GM18502 (cell line): ENCODE results near the gene CBX2.
"Not testable (repeated sequence)": the region's sequence is repeated elsewhere in the genome, so short reads cannot be mapped to it uniquely, and the experiment has no call there.

ENCODE experiments used
- ATAC-seq: cut with Tn5 transposase; IDR thresholded peaks from one replicate; pipeline ENCODE4 v1.9.1; 2021; ENCODE audit warnings: mild to moderate bottlenecking; ENCODE audit not compliant: unreplicated experiment, poor library complexity

The CBX2 gene

GRCh38 chr17:79742589-79742918 is 35.4 kb upstream of the CBX2 start:
- ATAC-seq: no peak

- ATAC-seq: no peak
These were observed 34.9 kb upstream of the CBX2 start for GRCh38 chr17:79742951-79743476.

- ATAC-seq: no peak
These were observed 34.3 kb upstream of the CBX2 start for GRCh38 chr17:79743614-79744013.

GRCh38 chr17:79745641-79746105 is 32.3 kb upstream of the CBX2 start:
- no peak for ATAC-seq

- no peak for ATAC-seq
These were observed 30.9 kb upstream of the CBX2 start for GRCh38 chr17:79746889-79747507.

- ATAC-seq: no peak
These were observed 30.2 kb upstream of the CBX2 start for GRCh38 chr17:79747508-79748294.

GRCh38 chr17:79748295-79749099 is 29.5 kb upstream of the CBX2 start:
- no peak for ATAC-seq

GRCh38 chr17:79749156-79749815 is 28.7 kb upstream of the CBX2 start:
- no peak for ATAC-seq

GRCh38 chr17:79749958-79750357 is 28.0 kb upstream of the CBX2 start:
- no peak for ATAC-seq

- no peak for ATAC-seq
These were observed 27.1 kb upstream of the CBX2 start for GRCh38 chr17:79750650-79751545.

GRCh38 chr17:79752175-79752574 is 25.8 kb upstream of the CBX2 start:
- ATAC-seq: no peak

- ATAC-seq: no peak
These were observed 23.6 kb upstream of the CBX2 start for GRCh38 chr17:79754370-79754769.

GRCh38 chr17:79754903-79755302 is 23.0 kb upstream of the CBX2 start:
- ATAC-seq: not testable (repeated sequence)

- no peak for ATAC-seq
These were observed 22.4 kb upstream of the CBX2 start for GRCh38 chr17:79755591-79755990.

GRCh38 chr17:79757140-79757745 is 20.7 kb upstream of the CBX2 start:
- no peak for ATAC-seq

GRCh38 chr17:79758271-79758670 is 19.7 kb upstream of the CBX2 start:
- ATAC-seq: no peak

- ATAC-seq: no peak
These were observed 17.6 kb upstream of the CBX2 start for GRCh38 chr17:79760197-79760906.

- ATAC-seq: no peak
These were observed 15.9 kb upstream of the CBX2 start for GRCh38 chr17:79761894-79762589.
